Pancreas (tissue), 10 donors: ENCODE results near the gene MYBPC2. TPM values are rescaled to one million over a fixed set of nuclear protein-coding genes. Genes with fewer than 3 reads are reported as not detected.

ENCODE experiments used
- ATAC-seq, 4 donors: fragments of 200-7000 bp; cut with Tn5 transposase; one replicate each; pipeline versions ENCODE4 v1.8.0 to v1.9.1; 2020; ENCODE audit warnings: mild to moderate bottlenecking in 4 of 4, moderate library complexity in 4 of 4
- DNase-seq, 6 donors: peaks; one replicate each; pipeline ENCODE4 v3.0.0-alpha.2; 2020
- FAIRE-seq: peaks from 2 replicates; lab custom pipeline; 2012; peaks lifted over from hg19 to GRCh38; lab: Jason Lieb, UNC
- H3K27ac ChIP-seq, 4 donors: fragments of 200-600 bp; sonication (generic); 1 replicate in 3 of 4; 2 replicates in 1 of 4; pipeline versions ENCODE4 v1.5.0 to v1.8.0; 2020
- H3K27me3 ChIP-seq, 4 donors: fragments of 200-600 bp; one replicate each; pipeline ENCODE4 v1.8.0; 2021
- H3K36me3 ChIP-seq, 3 donors: fragments of 200-600 bp; sonication (generic) in 1 of 3; one replicate each; pipeline versions ENCODE4 v1.5.0 to v1.8.0; 2020 to 2021
- H3K4me1 ChIP-seq, 3 donors: fragments of 200-600 bp; one replicate each; pipeline ENCODE4 v1.8.0; 2021
- H3K4me3 ChIP-seq, 4 donors: fragments of 200-600 bp; sonication (generic) in 2 of 4; one replicate each; pipeline versions ENCODE4 v1.5.0 to v1.8.0; 2020 to 2021
- H3K9me3 ChIP-seq, 4 donors: fragments of 200-600 bp; one replicate each; pipeline ENCODE4 v1.8.0; 2021
- WGBS, 2 donors: extraction: QIAGEN DNeasy Blood & Tissue Kit; methylation state at CpG; one replicate each; pipeline ENCODE4 v1.1.7; 2013; 5-methylcytosine and 5-hydroxymethylcytosine counted together
- intact Hi-C, 3 donors: fragments of 100-400 bp; cut with DNase I; formaldehyde crosslinking; loops; one replicate each; pipeline versions ENCODE4 v1.11.1 to v1.14.2; 2022
- polyA plus RNA-seq, 2 donors: library from polyadenylated mRNA; stranded (reverse); fragments of 200-250 nt; gene quantifications; one replicate each; pipeline ENCODE4 v1.2.3, GENCODE V29; 2013
- total RNA-seq, 6 donors: library from RNA; stranded (reverse); fragmentation: NEBNext Ultra II Directional in 4 of 6; extraction: Animal tissue kit (Norgen Biotek cat#: 25700) in 4 of 6; gene quantifications; one replicate each; pipeline versions ENCODE4 v1.2.1 to v1.2.4, GENCODE V29; 2021 to 2023
- TF ChIP-seq, protein P1 (sequence below), 4 donors: fragments of 200-600 bp; sonication (generic) in 3 of 4; IDR thresholded peaks; one replicate each; pipeline versions ENCODE4 v1.5.0 to v1.8.0; 2021; ENCODE audit warnings: antibody characterized with exemption in 4 of 4
- donor health status: healthy with polysubstance abuse.
- donor health status: DM: no; HTN: no; CAD: no; lungs with moderate emphysema.
- donor health status: DM: no; HTN: no; CAD: no.
- donor health status: control.
- donor health status: control.
- donor health status: Bipolar disorder and iron deficiency.
- donor health status: DM: yes; HTN: yes; CAD: no.
- donor health status: DM: no; HTN: no; CAD: no.
- donor health status: DM: no; HTN: no; CAD: no.
- donor health status: DM: yes; HTN: yes; CAD: no.

Gene MYBPC2
- total and polyA plus RNA-seq, 8 donors: 0.02 to 1.7 (median 1.5) TPM; not detected in 5

DNA sequence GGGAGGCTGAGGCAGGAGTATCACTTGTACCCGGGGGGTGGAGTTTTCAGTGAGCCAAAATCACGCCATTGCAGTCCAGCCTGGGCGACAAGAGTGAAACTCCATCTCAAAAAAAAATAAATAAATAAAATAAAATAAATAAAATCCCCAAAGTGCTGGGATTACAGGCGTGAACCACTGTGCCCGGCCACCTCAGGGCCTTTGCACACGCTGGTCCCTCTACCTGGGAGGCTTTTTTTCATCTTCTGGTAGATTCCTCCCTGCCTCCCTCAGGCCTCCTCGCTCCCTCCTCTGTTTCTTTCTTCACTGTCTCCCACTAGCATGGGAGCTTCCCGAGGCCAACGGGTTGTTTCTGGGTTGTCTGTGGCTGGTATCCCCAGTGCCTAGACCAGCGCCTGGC is 15.1 kb downstream of the MYBPC2 start:
- ATAC-seq (no peak), FAIRE-seq (no peak), DNase-seq (no peak)
- H3K9me3 ChIP-seq: no peaks in the 10 kb centered on the region
- H3K4me3 ChIP-seq: no peak overlapping the region
- TF ChIP-seq, protein P1, sequence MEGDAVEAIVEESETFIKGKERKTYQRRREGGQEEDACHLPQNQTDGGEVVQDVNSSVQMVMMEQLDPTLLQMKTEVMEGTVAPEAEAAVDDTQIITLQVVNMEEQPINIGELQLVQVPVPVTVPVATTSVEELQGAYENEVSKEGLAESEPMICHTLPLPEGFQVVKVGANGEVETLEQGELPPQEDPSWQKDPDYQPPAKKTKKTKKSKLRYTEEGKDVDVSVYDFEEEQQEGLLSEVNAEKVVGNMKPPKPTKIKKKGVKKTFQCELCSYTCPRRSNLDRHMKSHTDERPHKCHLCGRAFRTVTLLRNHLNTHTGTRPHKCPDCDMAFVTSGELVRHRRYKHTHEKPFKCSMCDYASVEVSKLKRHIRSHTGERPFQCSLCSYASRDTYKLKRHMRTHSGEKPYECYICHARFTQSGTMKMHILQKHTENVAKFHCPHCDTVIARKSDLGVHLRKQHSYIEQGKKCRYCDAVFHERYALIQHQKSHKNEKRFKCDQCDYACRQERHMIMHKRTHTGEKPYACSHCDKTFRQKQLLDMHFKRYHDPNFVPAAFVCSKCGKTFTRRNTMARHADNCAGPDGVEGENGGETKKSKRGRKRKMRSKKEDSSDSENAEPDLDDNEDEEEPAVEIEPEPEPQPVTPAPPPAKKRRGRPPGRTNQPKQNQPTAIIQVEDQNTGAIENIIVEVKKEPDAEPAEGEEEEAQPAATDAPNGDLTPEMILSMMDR (IDR thresholded peaks at IDR 0.05): no peak
- H3K27me3 ChIP-seq: no peaks in the 10 kb centered on the region
- WGBS, 2 donors: 87 to 91% methylated on average over 10 of the region's 10 CpGs
- intact Hi-C loops: no loop called here
- H3K27ac ChIP-seq: no peak overlapping the region
- no peaks in the 10 kb centered on the region for H3K36me3 ChIP-seq
- H3K4me1 ChIP-seq: no peaks in the 10 kb centered on the region

DNA sequence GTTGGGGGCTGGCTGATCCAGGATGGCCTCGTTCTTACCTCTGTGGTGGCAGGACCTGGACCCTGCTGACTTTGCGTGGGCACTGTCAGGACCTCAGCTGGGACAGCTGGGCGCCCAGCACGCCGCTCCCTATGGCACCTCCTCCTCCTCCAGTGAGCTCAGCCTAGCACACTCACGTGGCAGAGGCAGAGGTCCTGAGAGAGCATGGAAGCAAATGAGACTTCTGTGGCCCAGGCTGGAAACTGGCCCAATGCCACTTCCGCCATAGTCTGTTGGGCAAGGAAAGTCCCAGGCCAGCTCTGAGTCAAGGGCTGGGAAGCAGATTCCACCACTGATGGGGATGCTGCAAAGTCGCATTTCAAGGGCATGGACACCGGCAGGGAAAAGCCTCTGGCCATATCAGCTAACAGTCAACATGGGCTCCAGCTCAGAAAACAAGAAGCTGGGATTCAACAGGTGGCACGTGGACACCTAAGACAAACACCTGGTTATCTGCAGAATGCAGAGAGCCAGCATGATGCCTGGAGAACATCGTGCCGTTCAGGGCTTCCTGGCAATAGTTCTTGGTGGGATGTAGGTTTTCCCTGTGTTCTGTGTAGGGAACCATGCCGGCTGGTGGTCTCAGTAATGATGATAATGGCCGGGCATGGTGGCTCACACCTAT is 16.7 kb downstream of the MYBPC2 start:
- TF ChIP-seq, protein P1 (IDR thresholded peaks at IDR 0.05): no peak
- Histone ChIP-seq H3K27me3 (no peaks in the 10 kb centered on the region), H3K4me1 (no peaks in the 10 kb centered on the region), H3K36me3 (no peaks in the 10 kb centered on the region), H3K4me3 (no peak overlapping the region), H3K9me3 (no peaks in the 10 kb centered on the region), H3K27ac (no peak overlapping the region)
- no peak for ATAC-seq
- intact Hi-C loops: no loop called here
- no peak for FAIRE-seq
- WGBS, 2 donors: 50 to 55% methylated on average over 14 of the region's 14 CpGs
- no peak for DNase-seq

DNA sequence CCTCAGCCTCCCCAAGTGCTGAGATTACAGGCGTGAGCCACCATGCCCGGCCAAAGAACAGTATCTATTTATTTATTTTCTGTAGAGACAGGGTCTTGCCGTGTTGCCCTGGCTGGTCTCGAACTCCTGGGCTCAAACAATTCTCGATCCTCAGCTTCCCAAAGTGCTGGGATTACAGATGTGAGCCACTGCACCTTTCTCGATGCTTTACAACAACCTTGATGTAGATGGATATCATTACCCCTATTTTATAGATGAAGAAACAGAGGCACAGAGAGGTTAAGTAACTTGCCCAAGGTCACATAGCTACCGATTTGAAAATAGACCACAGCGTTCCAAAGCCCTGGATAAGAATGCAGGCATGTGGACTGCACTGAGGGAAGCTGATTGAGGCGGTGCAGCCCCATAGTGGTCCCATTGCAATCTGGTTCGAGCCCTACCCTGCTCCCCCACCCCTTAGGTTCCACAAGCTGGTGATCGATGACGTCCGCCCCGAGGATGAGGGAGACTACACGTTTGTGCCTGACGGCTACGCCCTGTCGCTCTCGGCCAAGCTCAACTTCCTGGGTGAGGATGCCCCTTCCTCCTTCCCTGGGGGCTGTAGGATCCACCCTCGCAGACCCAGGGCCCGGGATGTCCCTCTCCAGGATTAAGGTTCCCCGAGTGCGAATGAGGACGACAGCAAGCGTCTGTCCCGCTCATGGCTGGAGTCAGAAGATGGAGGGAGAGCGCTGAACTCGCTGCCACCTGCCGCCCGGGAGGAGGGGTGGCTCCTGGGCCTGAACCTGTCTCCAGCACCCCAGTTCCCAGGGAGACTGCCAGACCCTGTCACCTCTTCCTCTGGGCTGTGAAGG is 17.9 kb downstream of the MYBPC2 start:
- FAIRE-seq (no peak), DNase-seq (no peak), ATAC-seq (no peak)
- intact Hi-C loops: no loop called here
- H3K27ac ChIP-seq: no peak overlapping the region
- no peaks in the 10 kb centered on the region for H3K27me3 ChIP-seq
- H3K9me3 ChIP-seq: no peaks in the 10 kb centered on the region
- TF ChIP-seq, protein P1 (IDR thresholded peaks at IDR 0.05): no peak
- H3K4me3 ChIP-seq: no peak overlapping the region
- WGBS, 2 donors: 36 to 61% methylated on average over 30 of the region's 30 CpGs
- H3K4me1 ChIP-seq: no peaks in the 10 kb centered on the region
- H3K36me3 ChIP-seq: no peaks in the 10 kb centered on the region

DNA sequence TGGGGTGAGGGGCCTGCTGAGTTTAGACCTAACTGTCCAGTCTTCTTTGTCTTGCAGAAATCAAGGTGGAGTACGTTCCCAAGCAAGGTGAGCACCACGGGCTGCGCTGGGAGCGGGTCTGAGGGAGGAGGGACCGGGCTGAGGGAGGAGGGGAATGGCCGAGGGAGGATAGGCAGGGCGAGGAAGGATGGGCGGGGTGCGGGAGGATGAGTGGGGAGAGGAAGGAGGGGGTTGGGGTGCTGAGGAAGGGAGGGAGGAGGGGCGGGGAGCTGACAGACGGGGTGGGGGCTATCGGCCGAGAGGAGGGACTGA is 18.5 kb downstream of the MYBPC2 start:
- 37 to 39% methylated on average over 12 to 13 of the region's 13 CpGs for WGBS, 2 donors
- no peaks in the 10 kb centered on the region for H3K27me3 ChIP-seq
- no peak for FAIRE-seq
- intact Hi-C loops: no loop called here
- no peak overlapping the region for H3K27ac ChIP-seq
- ATAC-seq: no peak
- no peaks in the 10 kb centered on the region for H3K36me3 ChIP-seq
- H3K9me3 ChIP-seq: no peaks in the 10 kb centered on the region
- H3K4me3 ChIP-seq: no peak overlapping the region
- DNase-seq: no peak
- TF ChIP-seq, protein P1 (IDR thresholded peaks at IDR 0.05): no peak
- H3K4me1 ChIP-seq: no peaks in the 10 kb centered on the region

DNA sequence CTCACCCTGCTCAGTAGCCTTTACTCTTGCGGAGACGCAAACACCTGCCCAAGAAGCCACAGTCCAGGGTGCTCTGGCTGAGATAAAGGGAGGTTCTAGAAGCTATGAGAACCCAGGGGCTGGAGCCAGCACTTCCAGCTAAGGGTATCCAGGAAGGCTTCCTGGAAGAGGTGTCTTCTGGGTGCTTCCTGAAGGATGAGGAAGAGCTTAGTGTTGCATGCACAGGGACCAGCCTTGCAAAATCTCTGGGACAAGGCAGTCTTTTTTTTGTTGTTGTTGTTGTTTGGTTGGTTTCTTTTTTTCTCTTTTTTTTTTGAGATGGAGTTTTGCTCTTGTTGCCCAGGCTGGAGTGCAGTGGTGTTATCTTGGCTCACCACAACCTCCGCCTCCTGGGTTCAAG is 20.6 kb downstream of the MYBPC2 start:
- Histone ChIP-seq H3K36me3 (no peaks in the 10 kb centered on the region), H3K27ac (no peak overlapping the region), H3K27me3 (peaks cover 0 to 2% (median 0%) of the 10 kb centered on the region in 4 donors), H3K9me3 (no peaks in the 10 kb centered on the region), H3K4me3 (no peak overlapping the region), H3K4me1 (no peaks in the 10 kb centered on the region)
- ATAC-seq (no peak), FAIRE-seq (no peak), DNase-seq (no peak)
- intact Hi-C loops: no loop called here
- TF ChIP-seq, protein P1 (IDR thresholded peaks at IDR 0.05): no peak
- 91 to 98% methylated on average over 3 of the region's 3 CpGs for WGBS, 2 donors
